Osteocyte (in vitro differentiated cells): ENCODE measurements around the gene CSF3R. TPM values are rescaled to one million over a fixed set of nuclear protein-coding genes. Genes with fewer than 3 reads are reported as not detected.

Source experiments
- DNase-seq: peaks from one replicate; pipeline ENCODE4 v3.0.0; 2021; ENCODE audit warnings: mixed read lengths; ENCODE audit not compliant: unreplicated experiment; ENCODE audit errors: extremely low spot score
- H3K27ac Mint-ChIP-seq: one replicate; pipeline ENCODE4 v1.8.0; 2021; ENCODE audit warnings: mild to moderate bottlenecking, mixed read lengths; ENCODE audit not compliant: unreplicated experiment
- H3K27me3 Mint-ChIP-seq: one replicate; pipeline ENCODE4 v1.8.0; 2021; ENCODE audit warnings: mixed read lengths; ENCODE audit not compliant: unreplicated experiment
- H3K36me3 Mint-ChIP-seq: one replicate; pipeline ENCODE4 v1.8.0; 2021; ENCODE audit warnings: mixed read lengths; ENCODE audit not compliant: unreplicated experiment
- H3K4me1 Mint-ChIP-seq: one replicate; pipeline ENCODE4 v1.8.0; 2021; ENCODE audit warnings: mixed read lengths; ENCODE audit not compliant: unreplicated experiment
- H3K4me3 Mint-ChIP-seq: one replicate; pipeline ENCODE4 v1.8.0; 2021; ENCODE audit warnings: mild to moderate bottlenecking, moderate library complexity, mixed read lengths; ENCODE audit not compliant: unreplicated experiment
- H3K9me3 Mint-ChIP-seq: one replicate; pipeline ENCODE4 v1.8.0; 2021; ENCODE audit warnings: mixed read lengths; ENCODE audit not compliant: unreplicated experiment
- total RNA-seq: library from RNA; stranded (reverse); gene quantifications from 2 replicates; pipeline ENCODE4 v1.2.1, GENCODE V29; 2021
- TF ChIP-seq, protein P1 (sequence below): fragments of 200-600 bp; sonication (generic); IDR thresholded peaks from 2 replicates; pipeline ENCODE4 v1.5.0; 2021; ENCODE audit warnings: antibody characterized with exemption, mild to moderate bottlenecking, moderate library complexity

Gene CSF3R
- total RNA-seq, 1 donor from 2014 or later, result not detected

DNA sequence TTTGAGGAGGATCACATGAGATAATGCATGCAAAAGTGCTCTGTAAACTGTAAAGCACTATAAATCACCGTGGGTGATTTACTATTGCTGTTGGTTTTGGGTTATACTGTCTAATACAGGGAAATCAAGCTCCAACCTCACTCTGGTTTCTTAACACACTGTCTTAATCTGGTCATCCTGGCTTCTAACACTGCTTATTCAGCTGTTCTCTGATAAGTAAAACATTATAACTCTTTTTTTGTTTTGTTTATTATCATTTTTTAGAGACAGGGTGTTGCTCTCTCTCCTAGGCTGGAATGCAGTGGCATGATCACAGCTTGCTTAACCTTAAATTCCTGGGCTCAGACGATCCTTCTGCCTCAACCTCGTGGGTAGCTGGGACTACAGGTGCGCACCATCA lies 63.1 kb downstream of the CSF3R start:
- no peak for DNase-seq
- TF ChIP-seq, protein P1, sequence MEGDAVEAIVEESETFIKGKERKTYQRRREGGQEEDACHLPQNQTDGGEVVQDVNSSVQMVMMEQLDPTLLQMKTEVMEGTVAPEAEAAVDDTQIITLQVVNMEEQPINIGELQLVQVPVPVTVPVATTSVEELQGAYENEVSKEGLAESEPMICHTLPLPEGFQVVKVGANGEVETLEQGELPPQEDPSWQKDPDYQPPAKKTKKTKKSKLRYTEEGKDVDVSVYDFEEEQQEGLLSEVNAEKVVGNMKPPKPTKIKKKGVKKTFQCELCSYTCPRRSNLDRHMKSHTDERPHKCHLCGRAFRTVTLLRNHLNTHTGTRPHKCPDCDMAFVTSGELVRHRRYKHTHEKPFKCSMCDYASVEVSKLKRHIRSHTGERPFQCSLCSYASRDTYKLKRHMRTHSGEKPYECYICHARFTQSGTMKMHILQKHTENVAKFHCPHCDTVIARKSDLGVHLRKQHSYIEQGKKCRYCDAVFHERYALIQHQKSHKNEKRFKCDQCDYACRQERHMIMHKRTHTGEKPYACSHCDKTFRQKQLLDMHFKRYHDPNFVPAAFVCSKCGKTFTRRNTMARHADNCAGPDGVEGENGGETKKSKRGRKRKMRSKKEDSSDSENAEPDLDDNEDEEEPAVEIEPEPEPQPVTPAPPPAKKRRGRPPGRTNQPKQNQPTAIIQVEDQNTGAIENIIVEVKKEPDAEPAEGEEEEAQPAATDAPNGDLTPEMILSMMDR, result no peak
- Mint-ChIP-seq H3K4me3 (no peak overlapping the region), H3K36me3 (peaks cover 4% of the 10 kb centered on the region), H3K27ac (no peak overlapping the region), H3K9me3 (no peaks in the 10 kb centered on the region), H3K4me1 (peaks cover 6% of the 10 kb centered on the region), H3K27me3 (no peaks in the 10 kb centered on the region)

GRCh38 chr1:36419140-36419539 lies 63.6 kb downstream of the CSF3R start:
- H3K27me3 Mint-ChIP-seq, result no peaks in the 10 kb centered on the region
- peaks cover 6% of the 10 kb centered on the region for H3K4me1 Mint-ChIP-seq
- peaks cover 4% of the 10 kb centered on the region for H3K36me3 Mint-ChIP-seq
- no peak overlapping the region for H3K27ac Mint-ChIP-seq
- no peak overlapping the region for H3K4me3 Mint-ChIP-seq
- TF ChIP-seq, protein P1, result no peak
- H3K9me3 Mint-ChIP-seq, result no peaks in the 10 kb centered on the region
- DNase-seq, result no peak

- Mint-ChIP-seq H3K27ac (no peak overlapping the region), H3K9me3 (no peaks in the 10 kb centered on the region), H3K27me3 (no peaks in the 10 kb centered on the region), H3K4me3 (no peak overlapping the region), H3K4me1 (peaks cover 6% of the 10 kb centered on the region), H3K36me3 (peaks cover 4% of the 10 kb centered on the region)
- TF ChIP-seq, protein P1, result no peak
- DNase-seq, result no peak
Measured at GRCh38 chr1:36417931-36418330, 64.8 kb downstream of the CSF3R start.

Other genes with a start within 250 kb of the CSF3R start
- gene SH3D21, start 176.5 kb downstream of the CSF3R start, total RNA-seq, result 5.1 and 6.4 TPM in 2 replicates
- gene EVA1B, start 159.3 kb downstream of the CSF3R start, total RNA-seq, result 113 and 115 TPM in 2 replicates
- gene STK40, start 97.0 kb downstream of the CSF3R start, total RNA-seq, result 42.0 and 45.0 TPM in 2 replicates
- gene LSM10, start 85.0 kb downstream of the CSF3R start, total RNA-seq, result 46.5 and 48.2 TPM in 2 replicates
- 5.0 and 7.1 TPM in 2 replicates for gene OSCP1, start 32.5 kb downstream of the CSF3R start, total RNA-seq
- 59.0 and 64.4 TPM in 2 replicates for gene MRPS15, start 18.5 kb downstream of the CSF3R start, total RNA-seq